ENCODE data around the gene TYW1B.
"Not testable (repeated sequence)": the region's sequence is repeated elsewhere in the genome, so short reads cannot be mapped to it uniquely, and the experiment has no call there.

DNA sequence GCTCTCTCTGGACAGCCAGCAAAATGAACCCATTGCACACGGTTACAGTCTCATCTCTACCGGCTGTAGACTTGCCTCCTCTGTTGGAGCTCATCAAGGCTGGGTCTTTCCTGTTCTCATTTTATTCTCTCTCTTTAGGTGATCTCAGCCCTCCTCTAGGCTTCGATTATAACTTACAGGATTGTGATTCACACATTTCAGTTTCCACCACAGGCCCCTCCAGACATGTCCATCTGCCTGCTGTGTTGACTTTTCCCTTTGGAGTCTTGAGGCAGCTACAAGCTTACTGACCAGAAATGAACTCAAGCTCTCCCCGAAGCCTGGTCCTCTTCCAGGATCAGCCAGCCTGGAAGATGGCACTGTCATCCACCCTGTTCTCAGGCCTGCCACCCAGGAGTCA lies 268.5 kb downstream of the TYW1B start:
- TF ChIP-seq EP300, CTCF, POLR2A (IDR thresholded peaks at IDR 0.05): not testable (repeated sequence)

Data from tibial nerve (tissue), 4 donors.